DMS 273 (cell line): Measurements from ENCODE around the gene ULK3.

Source experiments
- DNase-seq: peaks from one replicate; lab custom pipeline; 2025; ENCODE audit not compliant: unreplicated experiment; lab: John Stamatoyannopoulos, UW

ULK3 gene

GRCh38 chr15:74800559-74801094 lies 42.3 kb downstream of the ULK3 start:
- DNase-seq, result no peak

- peak; percentile 76 for DNase-seq
Observed at GRCh38 chr15:74799856-74800558, 42.9 kb downstream of the ULK3 start.

- no peak for DNase-seq
Observed at GRCh38 chr15:74799255-74799855, 43.6 kb downstream of the ULK3 start.

- DNase-seq, result no peak
Observed at GRCh38 chr15:74798388-74799254, 44.3 kb downstream of the ULK3 start.

GRCh38 chr15:74795966-74796625 lies 46.9 kb downstream of the ULK3 start:
- no peak for DNase-seq

GRCh38 chr15:74794970-74795349 lies 48.0 kb downstream of the ULK3 start:
- DNase-seq, result no peak

- DNase-seq, result no peak
Observed at GRCh38 chr15:74794248-74794969, 48.5 kb downstream of the ULK3 start.

- DNase-seq, result no peak
Observed at GRCh38 chr15:74793135-74794028, 49.6 kb downstream of the ULK3 start.

GRCh38 chr15:74792227-74793016 lies 50.5 kb downstream of the ULK3 start:
- DNase-seq, result no peak

- no peak for DNase-seq
Observed at GRCh38 chr15:74791667-74792066, 51.3 kb downstream of the ULK3 start.

- no peak for DNase-seq
Observed at GRCh38 chr15:74791007-74791406, 51.9 kb downstream of the ULK3 start.

- peak; percentile 20 for DNase-seq
Observed at GRCh38 chr15:74790080-74790916, 52.7 kb downstream of the ULK3 start.

- no peak for DNase-seq
Observed at GRCh38 chr15:74789741-74790079, 53.2 kb downstream of the ULK3 start.

- no peak for DNase-seq
Observed at GRCh38 chr15:74789171-74789631, 53.8 kb downstream of the ULK3 start.

- no peak for DNase-seq
Observed at GRCh38 chr15:74788683-74789151, 54.2 kb downstream of the ULK3 start.

GRCh38 chr15:74788042-74788682 lies 54.8 kb downstream of the ULK3 start:
- no peak for DNase-seq
